ENCODE results near the gene CDC25A.

- TF ChIP-seq CBX8 (IDR thresholded peaks at IDR 0.05) (no peak), USF2 (IDR thresholded peaks at IDR 0.05) (no peak), POLR2A (IDR thresholded peaks at IDR 0.05; ENCODE audit: low read length) (no peak), CTCF (IDR thresholded peaks at IDR 0.05) (no peak)
These were observed 10.9 kb upstream of the CDC25A start for GRCh38 chr3:48199117-48199516.
